ENCODE data around the gene FFAR2.
"Not testable (repeated sequence)": the region's sequence is repeated elsewhere in the genome, so short reads cannot be mapped to it uniquely, and the experiment has no call there.

FFAR2 gene

DNA sequence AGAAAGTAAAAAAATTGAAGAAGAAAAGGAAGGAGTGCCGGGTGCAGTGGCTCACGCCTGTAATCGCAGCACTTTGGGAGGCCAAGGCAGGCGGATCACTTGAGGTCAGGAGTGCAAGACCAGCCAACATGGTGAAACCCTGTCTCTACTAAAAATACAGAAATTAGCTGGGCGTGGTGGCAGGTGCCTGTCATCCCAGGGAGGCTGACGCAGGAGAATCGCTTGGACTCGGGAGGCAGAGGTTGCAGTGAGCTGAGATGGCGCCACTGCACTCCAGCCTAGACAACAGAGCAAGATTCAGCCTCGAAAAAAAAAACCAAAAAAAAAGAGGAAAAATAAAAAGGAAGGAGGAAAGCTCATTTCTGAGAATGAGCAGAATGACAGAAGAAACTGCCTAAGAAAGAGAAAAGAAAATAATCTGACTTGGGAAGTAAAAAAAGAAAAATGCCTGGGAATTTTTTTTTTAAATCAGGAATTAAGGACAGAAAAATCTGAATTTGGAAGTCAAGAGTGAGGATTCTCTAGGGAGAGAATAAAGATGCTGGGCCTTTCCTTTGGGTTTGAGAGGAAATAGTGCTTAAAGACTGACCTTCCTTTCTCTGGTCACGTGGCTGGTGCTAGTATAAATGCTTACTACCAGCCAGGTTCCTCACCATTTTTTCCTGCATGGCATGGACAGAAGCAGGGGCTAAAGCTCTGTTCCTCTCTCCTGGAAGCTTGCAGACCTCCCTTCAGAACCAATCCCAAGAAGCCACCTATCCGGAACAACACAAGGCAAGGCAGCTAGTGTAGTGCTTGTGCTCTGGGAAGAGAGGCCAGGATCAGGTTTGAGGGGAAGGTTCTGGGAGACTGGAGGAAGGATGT is at the start of gene FFAR2:
Gene FFAR2, plus strand, starts transcription at position 652 of the 864 bp plus-strand sequence. CDS start 1,458 bp downstream, outside the sequence.
- H3K36me3 Mint-ChIP-seq = no peaks in the 10 kb centered on the region
- H3K4me3 Mint-ChIP-seq = peak within 1 kb of the TSS; percentile 9
- no peak within 1 kb of the TSS for H3K27ac Mint-ChIP-seq
- H3K9me3 Mint-ChIP-seq (ENCODE audit: low read depth) = no peaks in the 10 kb centered on the region
- H3K27me3 Mint-ChIP-seq = peaks cover 6% of the 10 kb centered on the region
- peaks cover 42% of the 10 kb centered on the region for H3K4me1 Mint-ChIP-seq (ENCODE audit: low read depth)

DNA sequence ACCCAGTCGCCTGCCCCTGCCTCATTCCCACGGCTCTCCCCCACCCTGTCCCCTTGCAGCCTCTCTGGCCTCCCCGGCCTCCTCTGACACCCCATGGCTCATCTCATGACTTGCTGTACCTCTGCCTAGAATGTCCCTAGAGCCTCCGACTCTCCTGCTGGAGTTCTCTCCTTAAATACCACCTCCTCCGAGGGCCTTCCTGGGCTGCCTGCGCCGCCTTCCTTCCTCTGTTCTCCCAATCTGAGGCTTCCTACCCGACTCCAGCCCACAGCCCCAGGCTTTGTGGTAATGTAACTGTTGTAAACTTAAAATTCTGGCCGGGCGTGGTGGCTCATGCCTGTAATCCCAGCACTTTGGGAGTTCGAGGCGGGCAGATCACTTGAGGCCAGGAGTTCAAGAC is 49.5 kb upstream of the FFAR2 start:
- H3K4me3 Mint-ChIP-seq = no peak overlapping the region
- no peaks in the 10 kb centered on the region for H3K9me3 Mint-ChIP-seq (ENCODE audit: low read depth)
- H3K27me3 Mint-ChIP-seq = peaks cover 2% of the 10 kb centered on the region
- H3K36me3 Mint-ChIP-seq = no peaks in the 10 kb centered on the region
- no peak overlapping the region for H3K27ac Mint-ChIP-seq
- peaks cover 2% of the 10 kb centered on the region for H3K4me1 Mint-ChIP-seq (ENCODE audit: low read depth)

DNA sequence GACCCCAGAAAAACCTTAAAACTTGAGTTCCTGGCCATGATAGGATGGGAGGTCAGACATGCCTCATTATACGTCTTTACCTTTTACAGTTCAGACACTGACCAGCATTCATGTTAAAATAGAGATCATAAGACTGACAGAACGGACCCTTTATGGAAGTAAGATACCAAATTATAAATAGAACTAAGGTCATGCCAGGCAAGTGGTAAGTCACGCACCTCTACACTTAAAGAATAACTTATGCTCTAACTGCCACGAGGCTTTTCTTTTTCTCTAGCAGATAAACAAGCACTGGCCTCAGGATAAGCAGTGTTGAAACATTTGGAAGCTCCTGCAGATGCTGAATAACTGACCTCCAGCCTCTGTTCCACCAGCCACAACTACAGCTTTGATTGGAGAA is 48.8 kb upstream of the FFAR2 start:
- H3K27me3 Mint-ChIP-seq = peaks cover 2% of the 10 kb centered on the region
- no peaks in the 10 kb centered on the region for H3K36me3 Mint-ChIP-seq
- no peaks in the 10 kb centered on the region for H3K9me3 Mint-ChIP-seq (ENCODE audit: low read depth)
- no peak overlapping the region for H3K27ac Mint-ChIP-seq
- no peaks in the 10 kb centered on the region for H3K4me1 Mint-ChIP-seq (ENCODE audit: low read depth)
- no peak overlapping the region for H3K4me3 Mint-ChIP-seq

DNA sequence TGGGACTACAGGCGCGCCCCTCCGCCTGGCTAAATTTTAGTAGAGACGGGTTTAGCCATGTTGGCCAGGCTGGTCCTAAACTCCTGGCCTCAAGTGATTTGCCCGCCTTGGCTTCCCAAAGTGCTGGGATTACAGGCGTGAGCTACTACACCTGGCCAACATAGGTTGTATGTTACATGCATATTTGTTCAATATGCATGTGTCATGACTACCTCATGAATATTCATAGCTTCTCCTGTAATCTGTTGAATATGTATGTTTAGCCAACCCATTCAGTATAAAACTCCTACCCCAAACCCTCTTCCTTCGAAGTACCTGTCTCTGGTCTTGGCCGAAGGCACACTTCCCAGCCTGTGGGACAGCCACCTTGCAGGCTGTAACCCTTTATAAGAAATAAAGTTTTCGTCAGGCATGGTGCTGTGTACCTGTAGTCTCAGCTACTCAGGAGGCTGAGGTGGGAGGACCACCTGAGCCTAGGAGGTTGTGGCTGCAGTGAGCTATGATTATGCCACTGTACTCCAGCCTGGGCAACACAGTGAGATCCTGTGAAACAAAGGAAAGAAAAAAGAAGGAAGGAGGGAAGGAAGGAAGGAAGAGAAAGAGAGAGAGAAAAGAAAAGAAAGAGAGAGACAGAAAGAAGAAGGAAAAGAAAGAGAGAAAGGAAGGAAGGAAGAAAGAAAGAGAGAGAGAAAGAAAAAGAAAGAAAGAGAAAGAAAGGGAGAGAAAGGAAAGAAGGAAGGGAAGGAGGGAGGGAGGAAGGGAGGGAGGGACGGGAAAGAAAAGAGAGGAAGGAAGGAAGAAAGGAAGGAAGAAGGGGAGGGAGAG is 47.9 kb upstream of the FFAR2 start:
- H3K27ac Mint-ChIP-seq = no peak overlapping the region
- no peaks in the 10 kb centered on the region for H3K36me3 Mint-ChIP-seq
- H3K27me3 Mint-ChIP-seq = peaks cover 2% of the 10 kb centered on the region
- H3K9me3 Mint-ChIP-seq (ENCODE audit: low read depth) = no peaks in the 10 kb centered on the region
- no peak overlapping the region for H3K4me3 Mint-ChIP-seq
- H3K4me1 Mint-ChIP-seq (ENCODE audit: low read depth) = no peaks in the 10 kb centered on the region

DNA sequence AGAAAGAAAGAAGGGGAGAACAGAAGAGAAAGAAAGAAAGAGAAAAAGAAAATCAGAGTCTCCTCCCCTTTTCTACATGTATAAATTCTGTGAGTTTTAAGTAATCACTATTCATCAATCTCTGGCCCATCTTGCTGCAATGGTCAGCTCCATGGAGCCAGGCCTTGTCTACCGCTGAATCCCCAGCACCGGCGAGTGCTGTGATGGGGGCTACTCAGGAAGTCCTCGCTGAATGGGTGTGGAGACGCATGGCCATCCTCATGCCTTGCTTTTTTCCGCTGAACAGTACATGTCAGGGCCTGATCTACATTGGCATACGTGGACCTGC is 47.3 kb upstream of the FFAR2 start:
- H3K27me3 Mint-ChIP-seq = peaks cover 2% of the 10 kb centered on the region
- no peaks in the 10 kb centered on the region for H3K9me3 Mint-ChIP-seq (ENCODE audit: low read depth)
- no peaks in the 10 kb centered on the region for H3K36me3 Mint-ChIP-seq
- no peak overlapping the region for H3K27ac Mint-ChIP-seq
- H3K4me1 Mint-ChIP-seq (ENCODE audit: low read depth) = no peaks in the 10 kb centered on the region
- H3K4me3 Mint-ChIP-seq = no peak overlapping the region

DNA sequence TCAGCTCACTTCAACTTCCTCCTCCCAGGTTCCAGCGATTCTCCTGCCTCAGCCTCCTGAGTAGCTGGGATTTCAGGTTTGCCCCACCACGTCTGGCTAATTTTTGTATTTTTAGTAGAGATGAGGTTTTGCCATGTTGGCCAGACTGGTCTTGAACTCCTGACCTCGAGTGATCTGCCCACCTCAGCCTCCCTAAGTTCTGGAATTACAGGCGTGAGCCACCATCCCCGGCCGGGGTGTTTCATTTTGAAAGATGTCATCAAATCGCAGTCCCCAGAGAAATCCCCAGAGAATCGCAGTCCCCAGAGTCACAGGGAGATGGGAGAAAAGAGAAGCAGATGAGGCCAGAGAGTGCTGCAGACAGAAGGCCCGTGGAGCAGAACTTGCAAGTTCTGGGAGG is 46.6 kb upstream of the FFAR2 start:
- not testable (repeated sequence) for H3K4me1 Mint-ChIP-seq (ENCODE audit: low read depth); H3K27ac Mint-ChIP-seq; H3K36me3 Mint-ChIP-seq; H3K27me3 Mint-ChIP-seq; H3K9me3 Mint-ChIP-seq (ENCODE audit: low read depth); H3K4me3 Mint-ChIP-seq

DNA sequence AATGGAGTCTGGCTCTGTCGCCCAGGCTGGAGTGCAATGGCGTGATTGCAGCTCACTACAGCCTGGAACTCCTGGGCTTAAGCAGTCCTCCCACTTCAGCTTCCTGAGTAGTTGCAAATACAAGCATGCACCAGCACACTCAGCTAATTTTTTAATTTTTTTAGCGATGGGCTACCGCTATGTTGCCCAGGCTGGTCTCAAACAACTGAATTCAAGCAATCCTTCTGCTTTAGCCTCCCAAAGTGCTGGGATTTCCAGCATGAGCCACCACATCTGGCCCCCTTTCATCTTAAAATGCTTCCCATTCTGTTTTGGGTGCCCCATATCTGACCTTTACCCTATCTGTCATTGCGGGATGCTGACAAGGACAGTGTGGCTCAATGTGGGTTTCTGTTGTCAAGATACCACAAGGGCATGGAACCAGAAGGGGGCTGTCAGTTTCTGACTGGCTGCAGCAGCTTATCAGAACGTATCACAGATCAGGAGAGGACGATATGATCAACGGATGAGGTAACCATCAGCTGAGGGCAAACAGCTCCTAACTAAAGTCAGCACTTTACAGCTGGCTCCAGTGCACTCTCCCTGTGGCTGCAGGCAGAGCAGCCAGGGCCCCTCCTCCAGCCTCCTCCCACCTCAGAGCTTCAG is 44.8 kb upstream of the FFAR2 start:
- Mint-ChIP-seq H3K27me3 (peaks cover 2% of the 10 kb centered on the region), H3K4me3 (no peak overlapping the region), H3K36me3 (no peaks in the 10 kb centered on the region), H3K4me1 (ENCODE audit: low read depth) (no peaks in the 10 kb centered on the region), H3K9me3 (ENCODE audit: low read depth) (no peaks in the 10 kb centered on the region), H3K27ac (no peak overlapping the region)

DNA sequence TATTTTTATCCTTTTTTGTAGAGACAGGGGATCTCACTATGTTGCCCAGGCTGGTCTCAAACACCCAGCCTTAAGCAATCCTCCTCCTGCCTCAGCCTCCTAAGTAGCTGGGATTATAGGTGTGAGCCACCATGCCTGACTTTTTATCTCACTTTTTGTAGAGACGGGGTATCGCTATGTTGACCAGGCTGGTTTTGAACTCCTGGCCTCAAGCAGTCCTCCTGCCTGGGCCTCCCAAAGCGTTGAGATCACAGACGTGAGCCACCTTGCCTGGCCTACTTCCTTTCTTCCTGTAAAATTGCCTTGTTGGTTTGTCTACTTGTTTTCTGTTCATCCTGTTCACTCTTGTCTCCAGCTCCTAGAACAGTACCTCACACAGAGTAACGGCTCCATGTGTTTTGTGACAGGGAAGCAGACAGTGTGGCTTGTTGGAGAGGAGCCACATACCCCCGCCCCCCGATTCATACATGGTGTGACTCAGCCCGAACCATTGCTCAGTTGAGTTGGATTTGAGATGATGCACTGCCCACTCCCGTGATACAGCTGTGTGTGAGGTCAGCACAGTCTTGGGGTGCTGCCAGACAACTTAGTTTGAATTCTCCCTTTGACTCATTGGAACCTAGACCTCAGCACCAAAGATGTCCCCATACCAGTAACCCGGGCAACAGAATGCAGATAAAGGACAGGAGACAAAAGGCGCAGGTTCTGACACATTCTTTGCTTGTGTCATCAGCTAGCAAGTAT is 43.0 kb upstream of the FFAR2 start:
- no peak overlapping the region for H3K4me3 Mint-ChIP-seq
- no peak overlapping the region for H3K27ac Mint-ChIP-seq
- H3K4me1 Mint-ChIP-seq (ENCODE audit: low read depth) = no peaks in the 10 kb centered on the region
- no peaks in the 10 kb centered on the region for H3K27me3 Mint-ChIP-seq
- H3K36me3 Mint-ChIP-seq = no peaks in the 10 kb centered on the region
- H3K9me3 Mint-ChIP-seq (ENCODE audit: low read depth) = no peaks in the 10 kb centered on the region

DNA sequence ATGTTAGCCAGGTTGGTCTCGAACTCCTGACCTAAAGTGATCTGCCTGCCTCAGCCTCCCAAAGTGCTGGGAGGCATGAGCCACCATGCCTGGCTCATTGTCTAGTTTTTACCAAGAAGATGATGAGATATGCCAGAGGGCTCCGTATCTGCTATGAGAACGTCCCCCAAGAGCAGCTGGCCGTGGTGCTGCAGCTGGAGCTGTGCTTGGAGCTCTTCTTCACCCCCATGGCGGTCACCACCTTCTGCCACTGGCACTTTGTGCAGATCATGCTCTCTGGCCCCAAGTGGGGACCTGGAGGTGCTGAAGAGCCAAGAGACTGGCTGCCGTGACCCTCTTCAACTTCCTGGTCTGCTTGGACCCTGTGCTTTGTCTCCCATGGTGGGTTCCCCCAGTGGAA is 40.4 kb upstream of the FFAR2 start:
- no peaks in the 10 kb centered on the region for H3K4me1 Mint-ChIP-seq (ENCODE audit: low read depth)
- no peak overlapping the region for H3K4me3 Mint-ChIP-seq
- H3K27ac Mint-ChIP-seq = no peak overlapping the region
- H3K27me3 Mint-ChIP-seq = no peaks in the 10 kb centered on the region
- H3K36me3 Mint-ChIP-seq = no peaks in the 10 kb centered on the region
- no peaks in the 10 kb centered on the region for H3K9me3 Mint-ChIP-seq (ENCODE audit: low read depth)

DNA sequence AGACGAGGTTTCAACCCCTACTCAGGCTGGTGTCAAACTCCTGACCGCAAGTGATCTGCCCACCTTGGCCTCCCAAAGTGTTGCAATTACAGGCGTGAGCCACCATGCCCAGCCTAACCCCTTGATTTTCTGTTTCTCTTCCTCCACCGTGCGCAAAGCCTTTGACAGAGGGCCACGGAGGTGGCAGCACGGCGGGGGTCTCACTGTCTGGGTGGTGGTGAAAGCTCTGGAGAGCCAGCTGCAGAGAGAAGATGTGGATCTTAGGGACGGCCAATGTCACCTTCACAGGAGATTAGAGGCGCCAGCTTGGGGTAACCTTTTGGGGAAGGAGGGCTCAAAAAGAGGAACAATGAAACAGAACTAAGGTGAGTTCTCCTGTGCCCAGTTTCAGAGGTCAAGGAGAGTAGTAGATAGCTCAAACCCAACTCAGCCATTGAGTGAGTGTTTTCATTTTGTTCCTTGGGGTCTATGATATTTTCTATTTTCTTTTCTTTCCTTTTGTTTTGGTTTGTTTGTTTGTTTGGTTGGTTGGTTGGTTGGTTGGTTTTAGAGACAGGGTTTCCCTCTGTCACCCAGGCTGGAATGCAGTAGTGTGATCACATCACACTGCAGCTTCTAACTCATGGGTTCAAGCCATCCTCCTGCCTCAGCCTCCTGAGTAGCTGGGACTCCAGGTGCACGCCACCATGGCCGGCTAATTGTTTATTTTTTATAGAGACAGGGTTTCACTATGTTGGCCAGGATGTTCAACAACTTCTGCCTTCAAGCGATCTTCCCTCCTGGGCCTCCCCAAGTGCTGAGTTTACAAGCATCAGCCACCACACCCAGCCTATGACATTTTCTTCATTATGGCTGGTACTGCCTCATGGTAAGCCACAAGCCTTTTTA is 39.5 kb upstream of the FFAR2 start:
- Mint-ChIP-seq H3K9me3 (ENCODE audit: low read depth) (no peaks in the 10 kb centered on the region), H3K27me3 (no peaks in the 10 kb centered on the region), H3K4me3 (no peak overlapping the region), H3K27ac (no peak overlapping the region), H3K36me3 (no peaks in the 10 kb centered on the region), H3K4me1 (ENCODE audit: low read depth) (no peaks in the 10 kb centered on the region)

DNA sequence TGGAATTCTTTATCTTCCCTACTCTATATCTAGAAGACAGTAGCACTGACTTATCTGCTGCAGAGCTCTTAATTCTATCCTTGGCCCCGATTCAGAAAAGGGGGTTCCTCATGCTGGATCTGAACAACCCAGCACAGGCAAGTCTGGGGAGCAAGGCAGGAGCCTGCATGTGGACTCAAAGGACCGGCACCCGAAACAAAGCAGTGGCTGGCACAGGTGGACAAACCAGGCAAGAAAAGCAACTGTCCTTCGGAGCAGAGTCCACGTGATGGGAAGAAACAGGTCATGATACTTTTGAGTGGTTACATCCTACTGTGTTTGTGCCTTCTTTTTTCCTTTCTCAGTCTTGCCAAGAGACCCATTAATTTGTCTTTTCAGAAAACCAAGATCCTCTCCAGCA is 38.9 kb upstream of the FFAR2 start:
- no peaks in the 10 kb centered on the region for H3K9me3 Mint-ChIP-seq (ENCODE audit: low read depth)
- H3K4me1 Mint-ChIP-seq (ENCODE audit: low read depth) = no peaks in the 10 kb centered on the region
- no peak overlapping the region for H3K27ac Mint-ChIP-seq
- H3K36me3 Mint-ChIP-seq = no peaks in the 10 kb centered on the region
- H3K4me3 Mint-ChIP-seq = no peak overlapping the region
- no peaks in the 10 kb centered on the region for H3K27me3 Mint-ChIP-seq

DNA sequence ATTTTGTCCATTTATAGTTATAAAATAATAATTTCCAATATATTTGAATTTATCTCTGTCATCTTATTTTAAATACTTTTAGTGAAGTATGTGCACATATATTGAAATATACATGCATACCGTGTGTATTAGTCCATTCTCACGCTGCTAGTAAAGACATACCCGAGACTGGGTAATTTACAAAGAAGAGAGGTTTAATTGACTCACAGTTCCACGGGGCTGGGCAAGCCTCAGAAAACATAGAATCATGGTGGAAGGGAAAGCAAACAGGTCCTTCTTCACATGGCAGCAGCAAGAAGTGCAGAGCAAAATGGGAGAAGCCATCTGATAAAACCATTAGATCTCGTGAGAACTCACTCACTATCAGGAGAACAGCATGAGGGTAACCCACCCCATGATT is 37.6 kb upstream of the FFAR2 start:
- Mint-ChIP-seq H3K36me3 (no peaks in the 10 kb centered on the region), H3K27ac (no peak overlapping the region), H3K9me3 (ENCODE audit: low read depth) (no peaks in the 10 kb centered on the region), H3K4me3 (no peak overlapping the region), H3K27me3 (no peaks in the 10 kb centered on the region), H3K4me1 (ENCODE audit: low read depth) (no peaks in the 10 kb centered on the region)

DNA sequence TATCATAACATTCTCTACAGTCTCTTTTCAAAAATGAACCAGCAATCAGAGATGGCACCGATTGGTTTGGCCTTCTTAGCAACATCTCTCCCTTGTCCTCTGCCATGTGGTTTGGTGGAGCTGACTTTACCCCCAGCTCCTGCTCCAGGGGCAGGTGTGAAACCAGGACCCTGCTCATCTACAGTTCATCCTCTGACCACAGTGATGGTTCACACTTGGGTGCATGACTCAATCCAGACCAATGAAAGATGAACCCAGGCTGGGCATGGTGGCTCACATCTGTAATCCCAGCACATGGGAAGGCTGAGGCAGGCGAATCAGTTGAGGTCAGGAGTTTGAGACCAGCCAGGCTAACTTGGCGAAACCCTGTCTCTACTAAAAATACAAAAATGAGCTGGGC is 33.6 kb upstream of the FFAR2 start:
- peaks cover 4% of the 10 kb centered on the region for H3K27me3 Mint-ChIP-seq
- no peak overlapping the region for H3K4me3 Mint-ChIP-seq
- no peaks in the 10 kb centered on the region for H3K9me3 Mint-ChIP-seq (ENCODE audit: low read depth)
- no peaks in the 10 kb centered on the region for H3K36me3 Mint-ChIP-seq
- no peak overlapping the region for H3K27ac Mint-ChIP-seq
- no peaks in the 10 kb centered on the region for H3K4me1 Mint-ChIP-seq (ENCODE audit: low read depth)

DNA sequence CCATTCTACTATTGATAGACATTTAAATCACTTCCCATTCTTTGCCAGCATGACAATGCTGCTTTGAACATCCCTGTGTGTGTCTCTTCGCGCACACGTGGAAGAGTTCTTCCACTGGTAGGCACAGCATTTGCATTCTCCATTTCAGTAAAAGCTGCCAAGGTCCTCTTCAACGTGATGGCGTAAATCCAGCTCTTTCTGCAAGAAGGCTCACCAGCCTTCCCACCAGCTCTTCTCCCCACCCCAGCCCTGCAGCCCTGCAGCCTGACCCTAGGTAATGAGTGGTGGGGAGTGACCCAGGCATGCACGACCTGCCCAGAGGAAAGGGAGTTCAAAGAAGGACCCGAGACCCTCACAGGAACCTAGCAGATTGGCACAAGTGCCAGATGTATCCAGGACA is 31.7 kb upstream of the FFAR2 start:
- Mint-ChIP-seq H3K9me3 (ENCODE audit: low read depth) (no peaks in the 10 kb centered on the region), H3K4me3 (no peak overlapping the region), H3K27ac (no peak overlapping the region), H3K36me3 (no peaks in the 10 kb centered on the region), H3K4me1 (ENCODE audit: low read depth) (no peaks in the 10 kb centered on the region), H3K27me3 (peaks cover 4% of the 10 kb centered on the region)
